Measurements from ENCODE around the gene DIP2C.

DIP2C gene

DNA sequence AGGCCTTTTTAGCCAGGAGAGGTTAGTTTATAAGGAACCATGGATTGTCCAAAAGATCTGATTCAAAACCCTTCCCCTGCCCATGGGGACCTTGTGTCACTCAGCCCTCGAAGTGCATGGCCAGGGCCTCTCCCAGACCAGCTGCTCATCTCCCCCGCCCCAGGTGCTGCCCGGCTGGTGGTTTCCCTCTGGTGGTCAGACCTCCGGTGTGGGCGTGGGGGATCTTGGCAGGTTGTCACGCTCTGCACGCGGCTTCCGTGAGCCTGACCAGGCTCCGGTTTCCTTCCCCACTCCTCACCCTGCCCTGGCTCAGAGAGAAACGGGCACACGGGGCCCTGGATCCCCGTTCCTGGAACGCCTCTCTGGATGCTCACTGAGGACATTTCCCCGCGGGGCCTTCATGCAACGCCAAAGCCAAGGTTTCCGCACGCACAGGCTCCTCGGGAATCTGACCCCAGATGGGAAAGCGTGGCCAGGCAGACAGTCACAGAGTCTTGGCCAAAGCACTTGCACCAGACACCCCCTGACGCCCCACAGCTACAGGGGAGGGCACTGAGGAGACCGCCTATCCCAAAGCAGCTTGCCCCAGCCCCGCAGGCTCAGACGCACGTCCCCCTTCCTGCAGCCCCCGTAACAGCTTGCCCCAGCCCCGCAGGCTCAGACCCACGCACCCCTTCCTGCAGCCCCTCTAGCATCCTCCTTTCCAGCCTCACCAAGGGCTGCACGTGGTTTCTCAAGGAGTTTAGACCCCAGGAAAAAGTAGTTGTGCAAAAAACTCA is 7.8 kb upstream of the DIP2C start:
- no peaks in the 10 kb centered on the region for H3K36me3 ChIP-seq (ENCODE audit: insufficient read depth, low read length)
- H3K27me3 ChIP-seq (ENCODE audit: insufficient read depth, low read length, poor library complexity) = peaks cover 8% of the 10 kb centered on the region
- H4K20me1 ChIP-seq (ENCODE audit: insufficient read depth, low read length) = 0 out of 2 replicates have a peak, but pooled peaks cover 3% of the 10 kb centered on the region
- H3K27ac ChIP-seq (ENCODE audit: low read length) = no peak overlapping the region
- TF ChIP-seq EZH2 (IDR thresholded peaks at IDR 0.05; ENCODE audit: borderline replicate concordance, low read depth, low read length, severe bottlenecking) = no peak
- TF ChIP-seq, protein P1, sequence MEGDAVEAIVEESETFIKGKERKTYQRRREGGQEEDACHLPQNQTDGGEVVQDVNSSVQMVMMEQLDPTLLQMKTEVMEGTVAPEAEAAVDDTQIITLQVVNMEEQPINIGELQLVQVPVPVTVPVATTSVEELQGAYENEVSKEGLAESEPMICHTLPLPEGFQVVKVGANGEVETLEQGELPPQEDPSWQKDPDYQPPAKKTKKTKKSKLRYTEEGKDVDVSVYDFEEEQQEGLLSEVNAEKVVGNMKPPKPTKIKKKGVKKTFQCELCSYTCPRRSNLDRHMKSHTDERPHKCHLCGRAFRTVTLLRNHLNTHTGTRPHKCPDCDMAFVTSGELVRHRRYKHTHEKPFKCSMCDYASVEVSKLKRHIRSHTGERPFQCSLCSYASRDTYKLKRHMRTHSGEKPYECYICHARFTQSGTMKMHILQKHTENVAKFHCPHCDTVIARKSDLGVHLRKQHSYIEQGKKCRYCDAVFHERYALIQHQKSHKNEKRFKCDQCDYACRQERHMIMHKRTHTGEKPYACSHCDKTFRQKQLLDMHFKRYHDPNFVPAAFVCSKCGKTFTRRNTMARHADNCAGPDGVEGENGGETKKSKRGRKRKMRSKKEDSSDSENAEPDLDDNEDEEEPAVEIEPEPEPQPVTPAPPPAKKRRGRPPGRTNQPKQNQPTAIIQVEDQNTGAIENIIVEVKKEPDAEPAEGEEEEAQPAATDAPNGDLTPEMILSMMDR (IDR thresholded peaks at IDR 0.05; ENCODE audit: borderline replicate concordance, extremely low read depth, low read length, poor library complexity, severe bottlenecking) = no peak
- no peak for DNase-seq
- no peaks in the 10 kb centered on the region for H3K4me1 ChIP-seq (ENCODE audit: insufficient read depth, low read length)
- H2AFZ ChIP-seq (ENCODE audit: low read depth, low read length) = no peak overlapping the region
- no peaks in the 10 kb centered on the region for H3K79me2 ChIP-seq (ENCODE audit: insufficient read depth, low read length)
- no peak overlapping the region for H3K4me2 ChIP-seq (ENCODE audit: insufficient read depth, low read length)
- ATAC-seq (ENCODE audit: insufficient read depth, low read depth) = no peak
- no peaks in the 10 kb centered on the region for H3K9me3 ChIP-seq (ENCODE audit: insufficient read depth, low read length, severe bottlenecking)
- H3K9ac ChIP-seq (ENCODE audit: low read depth, low read length) = no peak overlapping the region
- H3K4me3 ChIP-seq (ENCODE audit: low read depth in 1 of 2, low read length in 2 of 2) = no peak overlapping the region

DNA sequence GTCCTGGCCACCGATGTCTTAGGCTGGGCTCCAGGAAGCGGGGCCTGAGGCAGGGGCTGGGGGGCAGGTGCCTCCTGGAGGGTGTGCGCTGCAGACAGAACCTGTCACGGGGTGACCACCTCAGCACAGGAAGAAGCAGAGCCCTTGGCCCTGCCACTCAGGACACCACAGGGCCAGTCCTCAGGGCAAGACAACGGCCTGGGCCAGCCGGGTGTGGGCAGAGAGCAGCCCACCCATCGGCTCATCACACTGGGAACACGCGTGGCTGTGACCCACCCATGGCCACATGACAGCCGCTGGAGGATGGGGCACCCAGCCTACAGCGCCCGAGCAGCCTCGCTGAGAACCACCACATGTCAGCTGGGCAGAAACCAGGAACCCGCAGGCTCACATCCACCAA is 5.9 kb upstream of the DIP2C start:
- H3K4me3 ChIP-seq (ENCODE audit: low read depth in 1 of 2, low read length in 2 of 2) = no peak overlapping the region
- ATAC-seq (ENCODE audit: insufficient read depth, low read depth) (no peak), DNase-seq (no peak)
- H3K79me2 ChIP-seq (ENCODE audit: insufficient read depth, low read length) = no peaks in the 10 kb centered on the region
- no peaks in the 10 kb centered on the region for H3K9me3 ChIP-seq (ENCODE audit: insufficient read depth, low read length, severe bottlenecking)
- no peaks in the 10 kb centered on the region for H3K36me3 ChIP-seq (ENCODE audit: insufficient read depth, low read length)
- 0 out of 2 replicates have a peak, but pooled peaks cover 3% of the 10 kb centered on the region for H4K20me1 ChIP-seq (ENCODE audit: insufficient read depth, low read length)
- H3K27ac ChIP-seq (ENCODE audit: low read length) = no peak overlapping the region
- no peak overlapping the region for H3K4me2 ChIP-seq (ENCODE audit: insufficient read depth, low read length)
- no peak overlapping the region for H2AFZ ChIP-seq (ENCODE audit: low read depth, low read length)
- H3K9ac ChIP-seq (ENCODE audit: low read depth, low read length) = no peak overlapping the region
- H3K27me3 ChIP-seq (ENCODE audit: insufficient read depth, low read length, poor library complexity) = peaks cover 8% of the 10 kb centered on the region
- H3K4me1 ChIP-seq (ENCODE audit: insufficient read depth, low read length) = no peaks in the 10 kb centered on the region
- TF ChIP-seq, protein P1 (IDR thresholded peaks at IDR 0.05; ENCODE audit: borderline replicate concordance, extremely low read depth, low read length, poor library complexity, severe bottlenecking) = no peak
- no peak for TF ChIP-seq EZH2 (IDR thresholded peaks at IDR 0.05; ENCODE audit: borderline replicate concordance, low read depth, low read length, severe bottlenecking)

DNA sequence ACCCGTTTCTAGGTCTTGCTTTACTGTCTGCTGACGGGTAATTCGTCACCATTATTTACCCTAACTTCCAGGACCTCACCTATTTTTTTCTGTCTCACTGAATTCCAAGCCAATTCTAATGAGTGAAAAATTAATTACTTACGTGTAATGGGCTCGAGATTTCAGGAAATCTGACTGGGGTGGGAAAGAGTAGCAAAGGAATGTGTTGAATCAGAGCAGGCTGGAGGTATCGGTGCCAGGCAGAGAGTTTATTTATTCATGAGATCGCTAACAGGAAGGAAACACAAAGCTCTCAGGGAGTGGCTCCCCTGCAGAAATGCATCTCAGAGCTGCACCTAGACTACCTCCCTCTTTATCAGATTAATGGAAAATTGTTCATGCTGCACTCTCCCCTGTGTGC is 4.0 kb upstream of the DIP2C start:
- no peak overlapping the region for H3K9ac ChIP-seq (ENCODE audit: low read depth, low read length)
- no peak for DNase-seq
- no peak for ATAC-seq (ENCODE audit: insufficient read depth, low read depth)
- no peaks in the 10 kb centered on the region for H4K20me1 ChIP-seq (ENCODE audit: insufficient read depth, low read length)
- H3K4me2 ChIP-seq (ENCODE audit: insufficient read depth, low read length) = no peak overlapping the region
- TF ChIP-seq EZH2 (IDR thresholded peaks at IDR 0.05; ENCODE audit: borderline replicate concordance, low read depth, low read length, severe bottlenecking) = no peak
- H3K79me2 ChIP-seq (ENCODE audit: insufficient read depth, low read length) = no peaks in the 10 kb centered on the region
- no peak overlapping the region for H3K4me3 ChIP-seq (ENCODE audit: low read depth in 1 of 2, low read length in 2 of 2)
- H3K27ac ChIP-seq (ENCODE audit: low read length) = no peak overlapping the region
- H3K4me1 ChIP-seq (ENCODE audit: insufficient read depth, low read length) = no peaks in the 10 kb centered on the region
- no peaks in the 10 kb centered on the region for H3K36me3 ChIP-seq (ENCODE audit: insufficient read depth, low read length)
- no peaks in the 10 kb centered on the region for H3K9me3 ChIP-seq (ENCODE audit: insufficient read depth, low read length, severe bottlenecking)
- peaks cover 8% of the 10 kb centered on the region for H3K27me3 ChIP-seq (ENCODE audit: insufficient read depth, low read length, poor library complexity)
- H2AFZ ChIP-seq (ENCODE audit: low read depth, low read length) = no peak overlapping the region

DNA sequence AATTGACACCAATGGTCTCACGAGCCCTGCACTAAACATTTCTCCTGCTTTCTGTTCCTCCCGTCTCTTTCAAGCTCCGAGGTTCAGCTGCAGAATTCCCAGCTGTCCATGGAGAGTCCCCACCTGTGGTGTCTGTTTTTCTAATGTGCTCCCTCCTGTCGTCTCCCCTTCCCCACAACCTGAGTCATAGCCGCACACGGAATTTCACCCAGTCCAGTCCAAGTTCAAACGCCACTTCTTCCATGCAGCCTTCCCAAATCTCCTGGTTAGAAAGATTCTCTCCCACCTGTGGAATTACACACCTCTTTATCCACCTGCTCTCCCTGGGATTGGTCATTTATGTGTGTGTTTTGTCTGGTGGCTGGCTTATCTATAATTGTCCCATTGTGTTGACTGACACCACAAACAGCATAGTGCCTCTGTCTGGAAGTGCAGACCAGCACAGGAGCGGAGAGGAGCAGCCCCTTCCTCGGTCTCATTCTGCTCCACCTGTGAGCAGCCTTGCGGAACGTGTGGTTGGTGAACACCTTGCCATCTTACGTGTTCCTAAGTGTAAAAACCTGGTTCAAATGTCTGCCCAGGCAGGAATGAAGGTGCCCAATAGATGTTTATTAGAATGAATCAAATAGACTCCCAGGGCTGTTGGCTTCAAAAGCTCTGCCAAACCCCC is 3.3 kb upstream of the DIP2C start:
- H3K27me3 ChIP-seq (ENCODE audit: insufficient read depth, low read length, poor library complexity) = peaks cover 8% of the 10 kb centered on the region
- no peaks in the 10 kb centered on the region for H4K20me1 ChIP-seq (ENCODE audit: insufficient read depth, low read length)
- no peak overlapping the region for H3K4me2 ChIP-seq (ENCODE audit: insufficient read depth, low read length)
- H3K4me3 ChIP-seq (ENCODE audit: low read depth in 1 of 2, low read length in 2 of 2) = no peak overlapping the region
- DNase-seq = no peak
- H3K9me3 ChIP-seq (ENCODE audit: insufficient read depth, low read length, severe bottlenecking) = no peaks in the 10 kb centered on the region
- H3K27ac ChIP-seq (ENCODE audit: low read length) = no peak overlapping the region
- H3K4me1 ChIP-seq (ENCODE audit: insufficient read depth, low read length) = no peaks in the 10 kb centered on the region
- no peak overlapping the region for H2AFZ ChIP-seq (ENCODE audit: low read depth, low read length)
- H3K9ac ChIP-seq (ENCODE audit: low read depth, low read length) = no peak overlapping the region
- no peaks in the 10 kb centered on the region for H3K79me2 ChIP-seq (ENCODE audit: insufficient read depth, low read length)
- H3K36me3 ChIP-seq (ENCODE audit: insufficient read depth, low read length) = no peaks in the 10 kb centered on the region
- no peak for ATAC-seq (ENCODE audit: insufficient read depth, low read depth)
- TF ChIP-seq, protein P1 (IDR thresholded peaks at IDR 0.05; ENCODE audit: borderline replicate concordance, extremely low read depth, low read length, poor library complexity, severe bottlenecking) = no peak
- TF ChIP-seq EZH2 (IDR thresholded peaks at IDR 0.05; ENCODE audit: borderline replicate concordance, low read depth, low read length, severe bottlenecking) = no peak

All from DND-41 (cell line).